Activated CD4-positive, alpha-beta T cell treated with anti-CD3 and anti-CD28 coated beads, Interleukin-10, Interleukin-2, amounts not matched to agents 100 ng/mL and 50 ng/mL, durations not matched to agents 16 hours and 8 hours (primary cell): ENCODE results near the gene LIME1.
A peak's percentile ranks its signal among the peaks of the same experiment; 100 is the strongest.

Experiments
- DNase-seq: peaks from one replicate; pipeline ENCODE4 v3.0.0-alpha.2; 2020

LIME1 gene

GRCh38 chr20:63697357-63697867, 39.1 kb upstream of the LIME1 start:
- no peak for DNase-seq

GRCh38 chr20:63697868-63698545, 38.5 kb upstream of the LIME1 start:
- DNase-seq: no peak

GRCh38 chr20:63698739-63699465, 37.6 kb upstream of the LIME1 start:
- DNase-seq: peak; percentile 62

GRCh38 chr20:63699466-63700198, 36.8 kb upstream of the LIME1 start:
- DNase-seq: no peak

- no peak for DNase-seq
Observed at GRCh38 chr20:63700199-63701050, 36.0 kb upstream of the LIME1 start.

GRCh38 chr20:63701051-63701328, 35.5 kb upstream of the LIME1 start:
- DNase-seq: no peak

GRCh38 chr20:63701329-63702035, 35.0 kb upstream of the LIME1 start:
- DNase-seq: no peak

- no peak for DNase-seq
Observed at GRCh38 chr20:63702036-63702665, 34.3 kb upstream of the LIME1 start.

GRCh38 chr20:63702751-63703470, 33.6 kb upstream of the LIME1 start:
- no peak for DNase-seq

GRCh38 chr20:63703471-63703975, 32.9 kb upstream of the LIME1 start:
- DNase-seq: no peak

GRCh38 chr20:63703976-63704748, 32.3 kb upstream of the LIME1 start:
- no peak for DNase-seq

- DNase-seq: no peak
Observed at GRCh38 chr20:63704749-63705117, 31.7 kb upstream of the LIME1 start.

GRCh38 chr20:63705232-63706026, 31.0 kb upstream of the LIME1 start:
- no peak for DNase-seq

GRCh38 chr20:63706027-63706695, 30.3 kb upstream of the LIME1 start:
- DNase-seq: no peak

- DNase-seq: peak; percentile 71
Observed at GRCh38 chr20:63706852-63707557, 29.5 kb upstream of the LIME1 start.

GRCh38 chr20:63707558-63708300, 28.7 kb upstream of the LIME1 start, which contains the start of the genes ARFRP1 and ZGPAT:
ARFRP1 (minus strand) TSS chr20:63707976; CDS start chr20:63707091, 885 bp downstream.
ZGPAT (plus strand) TSS chr20:63708039; CDS start chr20:63708581, 542 bp downstream.
- peak; percentile 93 for DNase-seq
